ENCODE data around the gene KRTAP4-16.
"Not testable (repeated sequence)": the region's sequence is repeated elsewhere in the genome, so short reads cannot be mapped to it uniquely, and the experiment has no call there.

GRCh38 chr17:41059276-41060051 lies 42.5 kb downstream of the KRTAP4-16 start:
- TF ChIP-seq TAF1 (IDR thresholded peaks at IDR 0.05; ENCODE audit: borderline replicate concordance, low read depth, low read length); POLR2A (IDR thresholded peaks at IDR 0.05; ENCODE audit: low read depth, low read length); POLR2AphosphoS5 (IDR thresholded peaks at IDR 0.05; ENCODE audit: low read depth, low read length): not testable (repeated sequence)

Data from GM12892 (cell line).